Right renal pelvis (tissue), 4 donors: ENCODE measurements around the gene SLC35E1. TPM values are rescaled to one million over a fixed set of nuclear protein-coding genes. Genes with fewer than 3 reads are reported as not detected.

Experiments
- DNase-seq, 4 donors: peaks; one replicate each; pipeline ENCODE4 v3.0.0-alpha.2; 2013; ENCODE audit warnings: low read depth in 4 of 4, low spot score in 3 of 4, missing footprints in 1 of 4
- polyA plus RNA-seq, 4 donors: library from polyadenylated mRNA; unstranded; fragments of 120-200 nt; gene quantifications; one replicate each; pipeline ENCODE4 v1.2.1, GENCODE V29; 2013; ENCODE audit not compliant: insufficient read length in 4 of 4

The SLC35E1 gene
- polyA plus RNA-seq, 4 donors = 39.2 to 47.0 (median 43.5) TPM

DNA sequence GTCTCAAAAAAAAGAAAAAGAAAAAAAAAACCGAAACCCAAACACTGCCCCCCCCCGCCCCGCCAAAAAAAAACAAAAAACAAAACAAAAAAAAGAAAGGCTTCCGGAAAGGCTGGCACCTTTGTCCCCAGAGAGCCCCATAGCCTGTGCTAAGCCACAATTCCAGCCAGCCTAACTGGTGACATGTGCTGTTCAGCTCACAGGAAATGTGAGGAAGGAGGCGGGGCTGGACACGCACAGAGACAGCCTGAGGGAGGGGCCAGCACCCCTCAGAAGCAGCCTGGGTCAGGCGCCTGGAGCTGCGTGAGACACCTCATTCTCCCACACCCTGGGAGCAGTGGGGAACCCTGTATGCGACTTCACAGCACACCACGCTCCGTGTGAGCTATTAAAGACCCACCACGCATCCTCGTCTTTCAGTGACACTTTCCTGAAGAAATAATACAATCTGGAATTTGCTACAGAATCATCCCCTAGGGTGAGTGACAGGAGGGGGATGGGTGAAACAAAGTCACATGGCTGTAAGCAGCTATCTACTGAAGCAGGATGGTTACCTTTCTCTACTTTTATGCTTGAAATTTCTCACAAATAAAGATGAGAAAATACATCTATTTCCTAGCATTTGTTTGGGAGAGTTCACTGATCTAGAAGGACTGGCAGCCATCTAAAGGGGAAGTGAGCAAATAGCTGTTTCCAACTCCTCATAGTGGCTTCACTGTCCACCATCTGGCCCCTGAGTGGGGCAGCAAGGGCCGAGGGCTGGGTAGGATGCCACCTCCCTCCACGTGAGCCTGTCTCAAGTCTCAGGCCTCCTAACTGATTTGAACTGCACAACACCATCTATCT, 12.3 kb upstream of the SLC35E1 start:
- peak in 3 of 4 donors; percentile 41 to 57 (median 50) for DNase-seq

DNA sequence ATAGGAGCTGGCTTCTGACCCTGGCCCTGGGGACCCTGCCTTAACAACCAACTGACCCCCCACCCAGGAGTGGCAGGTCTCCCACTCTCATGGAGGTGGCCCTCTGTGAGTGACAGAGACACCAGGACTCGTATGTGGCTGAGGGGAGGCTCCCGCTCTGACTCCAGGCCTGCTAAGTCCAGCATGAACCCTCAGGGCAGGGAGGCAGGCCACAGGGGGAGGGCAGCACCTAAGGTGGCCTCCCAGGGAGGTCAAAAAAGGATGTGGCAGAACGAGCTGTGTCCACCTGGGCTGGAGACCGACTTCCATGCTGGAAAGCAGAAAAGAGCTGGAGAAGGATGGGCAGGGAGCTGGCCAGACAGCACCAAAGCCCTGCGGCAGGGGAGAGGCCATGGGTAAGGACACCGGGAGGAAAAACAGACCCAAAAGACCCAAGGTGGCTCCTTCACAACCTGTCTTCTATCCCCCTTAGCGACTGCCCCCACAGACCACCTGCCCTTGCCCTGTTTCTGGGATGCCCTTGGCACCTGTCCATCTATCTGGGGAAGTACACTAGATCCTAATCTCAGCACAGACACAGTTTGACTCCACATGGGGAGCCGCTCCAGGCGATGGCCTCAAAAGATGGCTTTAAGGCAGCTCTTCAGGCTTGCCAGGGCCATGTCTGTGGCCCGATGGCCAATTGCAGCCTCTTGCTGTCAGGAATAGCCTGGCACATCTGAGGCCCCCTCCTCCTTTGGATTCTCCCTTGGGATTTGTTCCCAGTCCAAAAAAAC, 10.5 kb upstream of the SLC35E1 start:
- no peak for DNase-seq

DNA sequence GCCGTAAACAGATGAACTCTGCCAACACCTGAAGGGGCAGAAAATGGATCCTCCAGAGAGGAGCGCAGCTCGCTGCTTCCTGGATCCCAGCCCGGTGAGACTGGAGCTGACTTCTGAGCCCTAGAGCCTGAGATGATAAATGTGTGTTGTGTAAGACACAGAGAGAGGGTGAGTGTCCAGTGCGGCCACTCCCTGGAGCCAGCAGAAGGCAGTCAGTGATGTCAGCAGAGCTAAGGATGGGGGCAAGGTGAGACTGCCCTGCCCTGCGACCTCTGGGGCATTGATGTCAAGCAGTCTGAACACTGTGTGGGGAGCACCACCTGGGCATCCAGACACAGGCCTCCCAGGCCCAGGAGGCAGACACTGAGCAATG, 9.7 kb upstream of the SLC35E1 start:
- no peak for DNase-seq

GRCh38 chr19:16581145-16581970, 9.1 kb upstream of the SLC35E1 start:
- DNase-seq = no peak

DNA sequence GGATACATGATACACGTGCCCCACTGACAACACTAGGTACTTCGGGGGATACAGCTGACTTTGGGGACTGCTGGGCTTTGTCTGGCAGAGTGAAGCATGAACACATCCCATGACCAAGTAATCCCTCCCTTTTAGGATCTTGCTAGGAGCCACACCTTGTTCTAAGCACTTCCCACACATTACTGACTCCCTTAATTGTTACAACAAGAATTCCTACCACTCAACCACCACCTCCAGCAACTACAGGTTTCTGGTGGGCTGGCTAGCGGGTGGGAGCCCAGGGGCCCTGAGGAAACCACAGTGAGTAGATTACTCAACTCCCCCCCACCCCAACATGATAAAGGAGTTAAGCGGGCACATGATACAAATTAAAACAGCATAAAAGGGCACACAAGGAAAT, 7.2 kb upstream of the SLC35E1 start:
- DNase-seq = no peak

- DNase-seq = no peak
These were observed 5.3 kb upstream of the SLC35E1 start for GRCh38 chr19:16577531-16577985.

DNA sequence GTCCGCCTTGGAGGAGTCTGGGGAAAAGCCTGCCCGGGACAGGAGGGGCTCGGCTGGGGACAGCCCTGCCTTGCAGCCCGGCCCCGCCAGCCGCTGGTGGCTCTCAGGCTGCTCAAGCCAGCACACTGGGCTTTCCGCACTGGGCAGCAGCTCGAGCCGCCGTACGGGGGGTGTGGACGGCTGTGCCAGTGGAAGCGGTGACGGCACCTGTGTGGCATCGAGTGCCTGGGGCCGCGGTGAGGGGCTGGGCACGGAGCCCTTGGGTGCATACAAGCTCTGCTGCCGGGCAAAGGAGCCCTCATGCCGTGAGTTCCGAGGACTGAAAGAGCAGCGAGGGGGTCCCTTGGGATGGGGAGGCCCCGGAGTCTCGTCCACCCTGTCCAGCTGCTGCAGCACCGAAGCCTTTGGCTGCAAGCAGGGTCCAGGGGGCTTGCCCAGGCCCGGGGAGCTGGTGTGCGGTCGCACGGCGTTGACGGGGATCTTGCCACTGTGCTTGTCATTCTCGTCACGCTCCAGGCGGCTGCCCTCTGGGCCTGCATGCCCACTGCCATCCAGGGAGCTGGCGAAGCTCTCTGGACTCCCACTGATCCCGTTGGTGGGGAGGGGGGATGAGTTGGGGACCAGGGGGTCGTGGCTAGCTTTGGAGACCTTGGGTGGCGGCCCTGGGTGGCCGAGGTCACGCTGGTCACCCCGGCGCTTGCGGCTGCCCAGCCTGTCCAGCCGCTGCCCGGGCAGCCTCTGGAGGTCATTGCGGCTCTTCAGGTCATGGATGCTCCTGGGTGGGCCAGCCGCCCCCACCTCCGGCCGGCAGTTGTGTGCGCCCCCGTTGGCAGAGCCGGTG, 4.7 kb upstream of the SLC35E1 start:
- no peak for DNase-seq

GRCh38 chr19:16575861-16576689, 3.9 kb upstream of the SLC35E1 start:
- DNase-seq = no peak

DNA sequence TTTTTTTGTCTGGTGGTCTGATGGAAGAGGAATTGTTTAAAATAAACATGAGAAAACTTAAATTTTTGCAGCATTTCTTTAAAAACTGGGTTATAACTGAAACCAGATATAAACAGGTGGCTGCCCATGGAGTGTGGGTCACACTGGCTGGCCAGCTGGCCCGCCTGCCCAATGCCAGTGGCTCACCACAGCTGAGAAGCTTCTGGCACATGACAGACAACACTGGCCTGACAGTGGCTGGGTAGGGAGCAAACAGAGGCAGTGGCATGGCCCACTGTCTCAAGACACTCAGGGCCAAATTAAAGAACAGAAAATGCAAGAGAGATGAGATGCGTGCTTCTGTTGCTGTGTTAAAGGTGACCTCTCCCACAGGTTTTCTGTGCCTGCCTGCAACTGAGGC, 3.1 kb upstream of the SLC35E1 start:
- no peak for DNase-seq

- no peak for DNase-seq
These were observed 1.7 kb upstream of the SLC35E1 start for GRCh38 chr19:16573925-16574324.

GRCh38 chr19:16573296-16573695, 1.1 kb upstream of the SLC35E1 start:
- DNase-seq = no peak

DNA sequence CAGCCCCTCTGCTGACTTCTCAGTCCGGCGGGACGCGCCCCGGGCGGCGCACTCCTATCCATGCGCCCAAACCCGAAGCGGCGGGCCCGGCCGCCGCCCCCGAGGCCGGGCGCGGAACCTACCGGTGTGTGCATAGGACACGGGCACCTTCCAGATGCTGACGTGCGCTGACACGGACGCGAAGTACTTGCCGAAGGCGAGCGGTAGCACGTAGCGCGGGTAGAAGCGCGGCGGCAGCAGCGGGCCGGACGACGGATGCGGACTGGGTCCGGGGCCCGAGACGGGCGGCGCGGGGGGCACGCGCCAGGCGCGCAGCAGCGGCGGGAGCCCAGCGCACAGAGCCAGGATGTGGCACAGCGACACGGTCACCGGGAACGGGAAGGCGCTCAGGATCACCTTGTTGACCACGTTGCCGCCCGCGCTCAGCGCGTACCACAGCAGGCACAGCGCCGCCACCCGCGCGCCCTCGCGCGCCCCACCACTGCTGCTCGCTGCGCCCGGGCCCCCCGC, 338 bp downstream of the SLC35E1 start:
- DNase-seq = no peak

GRCh38 chr19:16571283-16571682, 932 bp downstream of the SLC35E1 start:
- DNase-seq = no peak

GRCh38 chr19:16569609-16570320, 2.5 kb downstream of the SLC35E1 start:
- no peak for DNase-seq

- no peak for DNase-seq
These were observed 5.5 kb downstream of the SLC35E1 start for GRCh38 chr19:16566702-16567101.

DNA sequence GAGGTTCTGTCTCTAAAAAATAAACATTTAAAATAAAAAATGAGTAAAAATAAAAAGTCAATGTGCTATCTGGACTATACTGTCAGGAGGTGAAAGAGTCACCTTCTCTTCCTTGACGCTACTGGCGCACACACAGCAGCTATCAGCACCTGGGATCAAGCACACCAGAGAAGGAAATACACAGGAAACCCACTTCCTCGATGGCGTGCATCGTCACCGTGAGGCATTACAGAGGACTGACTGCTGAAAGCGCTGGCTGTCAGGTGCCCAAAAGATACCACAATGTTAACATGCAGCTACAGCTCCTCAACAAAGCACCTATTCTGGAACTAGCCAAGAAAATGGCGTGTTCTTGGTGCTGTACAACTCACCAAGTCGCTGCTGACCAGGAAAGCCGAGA, 6.1 kb downstream of the SLC35E1 start:
- no peak for DNase-seq

DNA sequence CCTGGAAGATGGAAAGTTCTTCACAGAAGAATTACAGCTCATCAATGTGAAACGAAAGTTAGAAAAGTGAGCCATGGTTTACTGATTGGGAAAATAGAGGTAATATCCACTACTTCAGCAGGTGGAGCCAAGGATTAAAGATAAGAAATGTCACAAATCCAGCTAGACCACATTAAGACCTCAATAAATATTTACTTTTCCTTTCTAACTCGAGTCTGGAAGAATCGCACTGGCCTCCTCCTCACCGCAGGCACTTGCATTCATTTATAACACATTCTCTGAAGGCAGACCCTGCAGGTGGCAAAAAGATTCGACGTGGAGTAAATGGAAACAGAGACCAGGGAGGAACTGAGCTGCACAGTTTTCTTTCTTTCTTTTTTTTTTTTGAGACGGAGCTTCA, 7.4 kb downstream of the SLC35E1 start:
- DNase-seq = no peak

DNA sequence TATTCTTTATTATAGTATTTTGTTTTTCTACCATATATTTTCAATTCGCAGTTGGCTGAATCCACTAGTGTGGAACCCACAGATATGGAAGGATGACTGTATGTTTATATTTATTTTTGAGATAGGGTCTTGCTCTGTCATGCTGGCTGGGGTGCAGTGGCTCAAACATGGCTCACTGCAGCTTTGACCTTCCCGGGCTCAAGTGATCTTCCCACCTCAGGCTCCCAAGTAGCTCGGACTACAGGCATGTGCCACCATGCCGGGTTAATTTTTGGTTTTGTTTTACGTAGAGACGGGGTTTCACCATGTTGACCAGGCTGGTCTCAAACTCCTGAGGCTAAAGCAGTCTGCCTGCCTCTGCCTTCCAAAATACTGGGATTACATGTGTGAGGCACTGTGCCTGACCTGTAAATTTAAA, 9.6 kb downstream of the SLC35E1 start:
- DNase-seq = no peak
